Fibroblast of skin of left biceps (primary cell): Measurements from ENCODE around the gene PHACTR1.

Experiments used
- DNase-seq, 2 experiments: peaks; one replicate each; pipeline ENCODE4 v3.0.0-alpha.2; 2013; ENCODE audit warnings: low read depth in 2 of 2

Gene PHACTR1

GRCh38 chr6:12802440-12802839 is 85.9 kb downstream of the PHACTR1 start:
- DNase-seq = no peak

- DNase-seq = no peak
Measured at GRCh38 chr6:12803486-12803885, 86.9 kb downstream of the PHACTR1 start.

GRCh38 chr6:12804952-12805645 is 88.5 kb downstream of the PHACTR1 start:
- peak; percentile 59 to 62 for DNase-seq

DNA sequence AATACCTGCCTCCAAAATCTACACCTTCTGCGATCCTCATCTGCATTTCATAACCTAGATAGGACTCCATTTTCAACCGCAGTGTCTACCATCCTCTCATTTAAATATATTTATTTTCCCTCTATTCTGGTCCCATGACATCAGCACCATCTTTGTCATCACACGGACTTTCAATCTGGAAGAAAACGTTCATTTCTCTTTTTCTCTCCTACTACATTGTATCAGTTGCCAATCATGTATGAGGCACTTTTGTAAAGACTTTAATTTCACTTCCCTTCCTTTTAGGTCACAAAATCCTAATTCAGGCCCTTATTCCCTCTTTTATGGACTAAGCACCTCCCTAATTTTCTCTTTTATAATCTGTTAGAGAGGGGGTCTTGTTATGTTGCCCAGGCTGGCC is 89.6 kb downstream of the PHACTR1 start:
- DNase-seq = no peak

- no peak for DNase-seq
Measured at GRCh38 chr6:12806796-12807195, 90.2 kb downstream of the PHACTR1 start.

- DNase-seq = no peak
Measured at GRCh38 chr6:12811519-12811918, 95.0 kb downstream of the PHACTR1 start.

DNA sequence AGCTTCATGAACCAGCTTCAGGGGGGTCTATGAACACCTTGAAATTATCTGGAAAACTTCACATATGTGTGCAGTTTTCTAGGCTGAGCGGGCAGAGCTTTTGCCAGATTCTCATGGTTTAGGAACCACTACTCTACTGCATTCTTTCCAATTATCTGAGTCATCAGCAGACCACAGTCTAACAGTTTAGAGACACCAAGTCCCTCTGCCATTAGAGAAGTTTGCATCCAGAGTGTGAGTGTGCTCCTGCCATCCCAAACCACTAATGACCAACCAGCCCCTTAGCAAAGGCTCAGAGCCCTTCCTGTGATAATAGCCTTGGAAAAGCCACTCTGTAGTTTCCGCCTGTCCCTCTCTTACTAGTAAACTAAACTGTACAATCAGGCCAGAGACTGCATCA is 96.8 kb downstream of the PHACTR1 start:
- peak; percentile 31 to 34 for DNase-seq

DNA sequence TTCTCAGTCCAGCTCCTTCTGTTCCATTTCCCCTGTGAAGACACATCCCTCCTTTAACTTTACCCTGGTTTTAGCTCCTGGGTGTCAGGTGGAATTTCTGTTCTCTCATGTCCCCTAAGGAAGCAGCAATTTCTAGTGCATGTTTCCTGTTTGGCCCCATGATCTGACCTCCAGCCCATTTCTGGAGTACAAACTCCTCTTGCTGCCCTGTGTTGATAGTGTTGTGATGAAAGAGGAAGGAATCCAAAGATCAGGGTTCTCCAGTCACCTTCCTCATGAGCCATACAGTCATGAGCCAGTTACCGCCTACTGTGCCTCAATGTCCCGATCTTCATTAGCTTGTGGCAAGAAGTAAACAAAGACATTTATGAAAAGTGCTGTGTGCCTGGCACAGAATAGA is 97.4 kb downstream of the PHACTR1 start:
- DNase-seq = no peak

DNA sequence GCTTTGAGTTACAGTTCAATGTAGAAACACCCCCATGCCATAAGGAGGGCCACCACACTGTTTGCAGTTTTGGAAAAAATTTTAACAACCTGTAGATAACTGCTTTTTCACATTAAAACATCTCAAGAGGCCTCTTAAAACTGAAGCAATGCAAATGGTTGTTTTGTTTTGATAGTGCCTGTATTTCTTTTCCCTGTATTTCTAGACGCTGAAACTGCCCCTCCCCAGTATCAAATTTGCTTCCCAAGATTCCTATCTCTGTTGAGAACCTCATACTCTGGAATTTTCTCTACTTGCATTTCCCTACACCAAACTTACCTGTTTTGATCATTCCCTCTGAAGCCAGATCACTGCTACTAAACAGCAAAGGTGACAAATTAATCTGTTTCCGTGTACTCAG is 98.5 kb downstream of the PHACTR1 start:
- no peak for DNase-seq

- DNase-seq = no peak
Measured at GRCh38 chr6:12815884-12816600, 99.5 kb downstream of the PHACTR1 start.

DNA sequence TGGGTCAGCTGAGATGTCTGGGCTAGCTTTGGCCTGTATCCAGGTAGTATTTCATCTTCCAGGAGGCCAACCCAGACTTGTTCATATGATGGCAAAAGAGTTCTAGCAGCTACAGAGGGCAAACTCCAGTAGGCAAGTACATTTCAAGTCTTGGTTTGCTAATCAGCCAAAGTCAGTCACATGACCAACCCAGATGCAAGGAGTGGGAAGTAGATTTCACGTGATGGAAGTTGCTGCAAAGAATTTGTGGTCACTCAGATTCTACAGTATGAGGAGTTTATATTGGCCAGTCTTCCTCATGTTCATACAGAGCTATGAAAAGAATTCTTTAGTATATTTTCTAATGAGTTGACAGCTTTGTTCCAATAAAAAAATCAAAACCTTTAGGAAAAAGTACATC is 101.8 kb downstream of the PHACTR1 start:
- no peak for DNase-seq

- no peak for DNase-seq
Measured at GRCh38 chr6:12823847-12824246, 107.3 kb downstream of the PHACTR1 start.

GRCh38 chr6:12826584-12826983 is 110.0 kb downstream of the PHACTR1 start:
- no peak for DNase-seq

- DNase-seq = no peak
Measured at GRCh38 chr6:12827921-12828320, 111.4 kb downstream of the PHACTR1 start.

- no peak for DNase-seq
Measured at GRCh38 chr6:12832226-12832735, 115.7 kb downstream of the PHACTR1 start.

- DNase-seq = no peak
Measured at GRCh38 chr6:12836009-12836408, 119.4 kb downstream of the PHACTR1 start.

GRCh38 chr6:12841619-12842018 is 125.1 kb downstream of the PHACTR1 start:
- no peak for DNase-seq

- no peak for DNase-seq
Measured at GRCh38 chr6:12842114-12842513, 125.5 kb downstream of the PHACTR1 start.

- no peak for DNase-seq
Measured at GRCh38 chr6:12842658-12843057, 126.1 kb downstream of the PHACTR1 start.

DNA sequence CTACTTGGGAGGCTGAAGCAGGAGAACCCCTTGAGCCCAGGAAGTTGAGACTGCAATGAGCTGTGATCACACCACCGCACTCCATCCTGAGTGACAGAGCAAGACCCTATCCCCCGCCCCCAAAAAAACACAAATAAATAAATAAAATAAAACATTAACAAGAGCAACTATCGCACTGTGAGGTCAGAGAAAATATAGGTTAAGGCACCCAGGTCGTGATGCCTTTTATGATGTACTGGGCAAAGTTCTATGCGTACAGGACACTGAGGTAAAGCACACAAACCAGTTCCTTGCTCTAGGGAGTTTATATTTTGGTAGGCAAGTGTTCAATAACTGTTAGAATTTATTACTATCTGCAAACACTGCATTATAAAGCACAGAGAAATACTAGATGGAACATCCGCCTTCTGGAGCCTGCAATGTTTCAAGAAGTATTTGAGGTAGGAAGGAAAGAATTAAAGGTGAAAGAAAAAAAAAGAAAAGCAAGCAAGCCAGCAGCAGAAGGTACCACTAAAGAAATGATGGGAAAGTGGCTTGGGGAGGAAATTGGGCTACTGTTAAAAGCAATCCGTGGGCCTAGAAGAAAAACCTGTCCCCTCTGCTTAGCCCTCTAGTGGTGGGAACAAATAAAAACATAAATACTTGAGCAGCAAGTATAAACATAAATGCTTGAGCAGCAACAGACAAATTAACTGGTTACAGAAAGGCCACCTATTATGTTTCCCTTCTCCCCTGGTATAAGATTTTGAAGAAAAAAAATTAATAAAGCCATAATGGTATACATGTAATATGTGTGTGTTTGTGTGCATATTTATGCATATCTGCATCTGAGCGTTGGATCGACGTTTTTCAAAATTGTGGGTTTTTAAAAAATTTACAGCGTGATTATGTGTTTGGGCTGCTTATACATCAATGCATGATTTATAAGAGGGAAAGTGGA is 128.0 kb downstream of the PHACTR1 start:
- DNase-seq = no peak

DNA sequence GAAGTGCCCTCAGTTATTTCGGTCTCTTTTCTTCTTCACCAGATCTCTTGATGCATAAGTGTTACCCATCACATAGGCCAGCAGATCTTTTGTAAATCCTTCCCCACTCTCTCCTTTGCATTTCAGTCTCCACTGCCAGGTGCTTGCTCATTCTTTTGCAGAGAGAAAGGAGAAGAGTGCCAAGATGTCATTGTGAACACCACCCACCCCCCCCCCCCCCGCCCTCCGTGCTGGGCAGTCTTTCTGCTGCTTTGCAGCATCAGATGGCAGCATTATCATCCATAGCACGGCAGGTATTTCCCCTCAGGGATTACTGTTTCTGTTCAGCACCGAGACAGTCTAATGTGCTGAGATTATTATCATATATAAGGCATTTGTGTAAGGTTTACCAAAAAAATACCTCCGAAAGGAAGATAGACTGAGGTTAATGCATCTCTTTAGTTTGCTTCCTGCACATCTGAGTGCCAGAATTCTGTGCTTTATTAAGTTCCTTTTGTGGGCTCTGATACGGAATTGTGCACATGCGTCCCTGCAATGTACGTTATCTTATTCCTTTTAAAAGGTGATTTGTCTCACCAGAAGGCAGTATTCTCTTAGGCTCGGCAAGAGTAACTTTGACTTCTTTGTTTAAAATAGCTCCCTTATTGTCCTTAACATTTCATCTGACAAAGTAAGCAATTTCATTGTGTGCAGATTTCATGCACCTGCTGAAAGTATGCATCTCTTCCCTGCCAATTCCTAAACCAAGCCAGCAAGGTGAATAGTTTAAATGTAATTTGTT is 128.8 kb downstream of the PHACTR1 start:
- DNase-seq = no peak
